GM11168 (cell line): Measurements from ENCODE around the gene ARHGAP44.

Source experiments
- in situ Hi-C: fragments of 300-500 bp; cut with MboI; formaldehyde crosslinking; loops from one replicate; pipeline ENCODE4 v1.12.0; 2022; ENCODE audit warnings: low sequenced_read_pairs; ENCODE audit not compliant: unreplicated experiment

ARHGAP44 gene

DNA sequence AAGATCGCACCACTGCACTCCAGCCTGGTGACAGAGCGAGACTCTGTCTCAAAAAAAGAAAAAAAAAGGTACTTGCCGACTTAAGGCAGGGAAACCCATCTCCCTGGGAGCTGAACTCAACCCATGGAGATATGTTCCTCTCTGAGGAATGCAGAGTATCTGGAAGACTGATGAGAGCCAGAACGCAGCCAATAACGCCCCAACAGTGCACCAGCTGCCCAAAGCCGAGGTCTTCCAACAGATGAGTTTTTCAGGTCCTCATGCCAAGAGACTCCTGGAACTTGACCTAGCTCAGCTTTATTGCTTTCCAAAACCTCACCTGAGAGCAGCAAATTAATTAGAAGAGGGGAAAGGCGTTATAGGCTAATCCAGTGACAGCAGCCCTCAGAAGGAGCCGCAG, 219.2 kb downstream of the ARHGAP44 start:
- in situ Hi-C loops = loop anchor here (25.0 kb wide), 1 partner anchor 821 kb away; no protein-coding TSS in a partner anchor

DNA sequence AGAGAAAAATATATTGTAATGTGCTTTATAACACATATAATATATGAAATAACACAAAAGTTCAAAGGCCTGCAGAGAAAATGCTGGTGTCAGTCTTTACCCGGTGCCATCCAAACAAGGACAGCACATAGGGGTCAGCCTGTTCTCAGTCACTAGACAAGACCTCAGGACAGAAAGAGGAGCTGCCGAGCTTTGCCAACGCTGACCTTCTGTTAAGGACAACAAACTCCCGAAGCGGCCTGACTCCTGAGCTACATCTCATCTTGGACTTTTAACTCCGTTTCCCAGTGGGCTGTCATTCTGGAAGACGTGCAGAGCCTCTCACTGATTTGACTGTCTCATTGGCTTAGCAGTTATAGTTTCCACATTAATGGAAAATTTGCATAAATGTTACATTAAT, 221.7 kb downstream of the ARHGAP44 start:
- in situ Hi-C loops = loop anchor here (25.0 kb wide), 1 partner anchor 824 kb away; no protein-coding TSS in a partner anchor

- in situ Hi-C loops = loop anchor here (25.0 kb wide), 1 partner anchor 828 kb away; no protein-coding TSS in a partner anchor
Observed at GRCh38 chr17:13014801-13015200, 225.5 kb downstream of the ARHGAP44 start.

DNA sequence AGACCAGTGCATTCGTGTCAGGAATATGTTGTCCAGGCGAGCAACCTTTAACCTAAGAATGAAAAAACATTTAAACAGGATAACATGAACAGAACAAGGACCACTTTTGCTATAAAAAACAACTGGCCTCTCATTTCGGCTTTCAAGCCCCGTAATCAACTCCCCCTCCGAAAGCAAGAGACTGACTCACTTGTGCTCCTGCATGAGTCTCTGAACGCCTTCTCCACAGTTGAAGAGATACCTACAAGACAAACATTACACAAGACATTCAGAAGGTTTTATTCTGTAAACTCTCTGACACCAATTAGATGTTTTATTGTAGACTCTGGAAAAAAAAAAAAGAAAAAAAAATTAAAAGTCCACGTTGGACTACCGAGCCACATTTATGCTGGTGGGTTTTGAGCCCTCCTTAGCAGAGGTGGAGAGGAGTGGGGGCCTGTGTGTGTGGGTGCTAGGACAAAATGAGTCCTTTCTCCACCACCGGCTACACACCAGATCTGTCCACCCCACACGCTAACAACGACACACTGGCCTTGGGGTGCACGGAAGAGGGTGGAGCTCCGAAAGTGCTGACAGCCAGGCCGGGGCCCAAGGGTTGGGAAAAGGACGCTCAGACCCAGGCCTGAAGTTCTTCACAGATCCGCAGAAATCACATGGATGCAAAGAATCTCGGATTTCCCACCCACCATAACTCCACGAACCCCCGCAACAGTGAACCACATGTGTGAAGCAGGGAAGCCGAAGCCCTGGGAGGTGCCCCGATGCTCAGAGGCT, 227.8 kb downstream of the ARHGAP44 start:
- in situ Hi-C loops = loop anchor here (25.0 kb wide), 1 partner anchor 830 kb away; no protein-coding TSS in a partner anchor

GRCh38 chr17:13017655-13018459, 228.6 kb downstream of the ARHGAP44 start, which contains the start of gene ELAC2:
Gene ELAC2, minus strand, starts transcription at chr17:13018027. Its CDS starts 80 bp downstream, at chr17:13017947.
- in situ Hi-C loops = loop anchor here (25.0 kb wide), 1 partner anchor 831 kb away; no protein-coding TSS in a partner anchor

DNA sequence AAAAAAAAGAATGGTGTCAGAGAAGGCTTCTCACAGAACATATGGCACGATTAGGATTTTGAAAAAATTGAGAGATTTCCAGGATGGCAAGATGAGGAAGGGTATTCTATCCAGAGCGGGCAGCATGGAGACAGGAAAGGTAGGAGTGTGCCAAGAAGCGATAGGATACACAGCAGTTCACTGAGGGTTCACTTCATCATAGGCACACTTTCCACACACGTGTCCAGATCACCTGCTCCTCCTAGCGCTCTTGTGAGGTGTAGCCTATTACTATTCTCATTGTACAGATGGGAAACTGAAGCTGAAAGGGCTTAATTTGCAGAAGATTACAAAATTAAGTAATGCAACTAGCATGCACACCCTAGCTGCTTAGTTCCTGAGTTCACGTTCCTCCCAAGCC, 234.7 kb downstream of the ARHGAP44 start:
- in situ Hi-C loops = loop anchor here (25.0 kb wide), 1 partner anchor 837 kb away; no protein-coding TSS in a partner anchor

GRCh38 chr17:13024526-13025257, 235.4 kb downstream of the ARHGAP44 start:
- in situ Hi-C loops = loop anchor here (25.0 kb wide), 1 partner anchor 837 kb away; no protein-coding TSS in a partner anchor

- in situ Hi-C loops = no loop called here
Observed at GRCh38 chr17:13025258-13025627, 235.9 kb downstream of the ARHGAP44 start.

DNA sequence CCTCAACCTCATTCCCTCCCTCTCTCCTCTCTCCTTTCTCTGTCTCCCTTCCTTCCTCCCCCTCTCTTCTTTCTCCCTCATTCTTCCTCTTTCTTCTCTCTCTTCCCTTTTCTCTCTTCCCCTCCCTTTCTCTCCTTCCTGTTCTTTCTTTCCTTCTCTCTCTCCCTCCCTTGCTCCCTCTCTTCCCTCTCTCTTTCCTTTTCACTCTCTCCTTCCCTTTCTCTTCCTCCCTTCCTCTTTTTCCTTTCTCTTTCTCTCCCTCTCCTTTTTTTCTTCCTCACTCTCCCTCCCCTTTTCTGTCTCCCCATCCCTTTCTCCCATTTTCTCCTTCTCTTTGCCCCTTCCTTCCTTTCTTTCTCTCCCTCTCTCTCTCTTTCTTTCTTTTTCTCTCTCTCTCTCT, 236.4 kb downstream of the ARHGAP44 start:
- in situ Hi-C loops = no loop called here

- in situ Hi-C loops = no loop called here
Observed at GRCh38 chr17:13027246-13027645, 237.9 kb downstream of the ARHGAP44 start.

GRCh38 chr17:13029340-13029739, 240.0 kb downstream of the ARHGAP44 start:
- in situ Hi-C loops = no loop called here

- in situ Hi-C loops = no loop called here
Observed at GRCh38 chr17:13030056-13030455, 240.8 kb downstream of the ARHGAP44 start.

DNA sequence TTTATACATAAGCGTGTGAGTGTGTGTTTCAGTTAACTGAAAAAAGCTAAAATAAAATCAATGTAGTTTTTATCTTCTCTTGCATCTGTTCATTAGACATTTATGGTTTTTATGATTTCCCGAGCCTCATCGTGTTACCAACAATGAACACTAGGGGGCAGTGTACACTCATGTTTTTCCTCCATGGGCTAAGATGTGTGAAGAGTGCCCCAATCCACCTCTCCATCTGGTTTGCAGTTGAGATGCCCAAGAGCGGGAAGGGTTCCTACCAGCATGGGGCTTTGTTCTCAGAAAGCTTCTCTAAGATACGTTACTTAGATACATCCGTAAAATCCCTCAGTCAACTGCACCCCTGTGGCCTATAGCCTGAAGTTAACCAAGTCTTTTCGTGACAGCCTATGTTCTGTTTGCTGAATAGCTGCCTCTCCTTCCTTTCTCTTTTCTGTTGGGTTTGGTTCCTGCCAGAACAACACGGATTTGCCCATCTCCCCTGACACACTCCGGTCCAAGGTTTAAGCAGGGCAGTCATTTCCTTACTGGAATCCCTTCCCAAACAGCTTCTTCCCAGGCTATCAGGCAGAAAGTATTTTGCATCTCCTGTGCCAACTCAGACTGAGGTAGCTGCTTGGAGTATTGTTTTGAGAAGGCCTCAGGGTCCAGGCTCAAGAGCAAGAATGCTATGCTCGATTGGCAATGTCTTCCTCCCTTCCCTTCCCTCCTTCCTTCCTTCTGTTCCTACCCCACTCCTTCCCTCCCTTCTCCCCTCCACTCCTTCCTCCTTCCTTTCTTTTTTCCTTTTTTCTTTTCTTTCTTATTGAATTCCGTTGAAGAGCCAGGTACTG, 241.4 kb downstream of the ARHGAP44 start:
- in situ Hi-C loops = no loop called here

DNA sequence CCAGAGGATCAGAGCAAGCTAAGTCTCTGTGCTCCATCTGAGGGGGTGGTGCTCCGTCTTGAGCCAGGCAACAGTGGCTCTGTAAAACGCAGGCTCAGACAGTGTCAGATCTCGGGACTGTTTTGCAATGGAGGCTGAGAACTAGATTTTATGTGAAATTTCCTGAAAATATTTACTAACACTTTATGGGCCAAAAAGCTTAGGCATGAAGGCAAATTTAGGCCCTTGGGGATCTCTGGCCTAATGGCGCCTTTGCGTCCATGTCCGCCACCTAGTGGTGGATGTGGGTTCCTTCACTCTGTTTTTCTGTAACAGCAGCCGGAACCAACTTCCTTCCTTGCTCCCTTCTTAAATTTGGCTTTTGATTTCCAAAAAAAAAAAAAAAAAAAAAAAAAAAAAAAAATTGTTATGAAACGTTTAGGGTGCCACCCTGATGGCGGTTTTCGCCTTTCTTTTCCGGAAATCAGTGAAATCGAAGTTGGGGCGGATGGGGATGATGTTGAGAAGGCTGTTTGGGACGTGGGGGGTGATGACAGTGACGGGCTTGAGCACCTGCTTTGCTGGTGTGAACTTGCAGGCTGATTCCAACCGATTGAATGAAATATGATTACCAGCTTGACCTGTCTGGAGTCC, 242.5 kb downstream of the ARHGAP44 start:
- in situ Hi-C loops = no loop called here

- in situ Hi-C loops = no loop called here
Observed at GRCh38 chr17:13035420-13035819, 246.1 kb downstream of the ARHGAP44 start.

- in situ Hi-C loops = no loop called here
Observed at GRCh38 chr17:13036751-13037150, 247.5 kb downstream of the ARHGAP44 start.

- in situ Hi-C loops = no loop called here
Observed at GRCh38 chr17:13038931-13039665, 249.8 kb downstream of the ARHGAP44 start.
